MM.1S (cell line): Measurements from ENCODE around the gene OSBP2.

Experiments used
- DNase-seq: peaks from one replicate; pipeline ENCODE4 v3.0.0-alpha.2; 2015
- H2AFZ ChIP-seq: fragments of 300-600 bp; sonication (generic); 2 replicates; pipeline ENCODE4 v1.6.0; 2016; ENCODE audit warnings: antibody characterized with exemption, low read length
- H3F3A ChIP-seq: fragments of 300-600 bp; sonication (generic); 2 replicates; pipeline ENCODE4 v1.6.1; 2016; ENCODE audit warnings: mild to moderate bottlenecking, antibody characterized with exemption, low read length, moderate library complexity, mixed read lengths; ENCODE audit not compliant: insufficient read depth
- H3K27ac ChIP-seq: fragments of 300-600 bp; sonication (generic); 2 replicates; pipeline ENCODE4 v1.5.1; 2016; ENCODE audit warnings: mild to moderate bottlenecking, low read length
- H3K27me3 ChIP-seq: fragments of 300-600 bp; sonication (generic); replicated peaks from 2 replicates; pipeline ENCODE4 v1.6.0; 2016; ENCODE audit warnings: low read length; ENCODE audit not compliant: insufficient read depth
- H3K36me3 ChIP-seq: fragments of 300-600 bp; sonication (generic); replicated peaks from 2 replicates; pipeline ENCODE4 v1.6.1; 2016; ENCODE audit warnings: mild to moderate bottlenecking, low read length, mixed read lengths; ENCODE audit not compliant: insufficient read depth
- H3K4me1 ChIP-seq: fragments of 300-600 bp; sonication (generic); 2 replicates; pipeline ENCODE4 v1.6.1; 2016; ENCODE audit warnings: low read length, mixed read lengths
- H3K4me2 ChIP-seq: fragments of 300-600 bp; sonication (generic); 2 replicates; pipeline ENCODE4 v1.6.0; 2016; ENCODE audit warnings: low read depth, low read length
- H3K4me3 ChIP-seq: fragments of 300-600 bp; sonication (generic); 2 replicates; pipeline ENCODE4 v1.5.1; 2016; ENCODE audit warnings: low read length, mixed read lengths
- H3K79me2 ChIP-seq: fragments of 300-600 bp; sonication (generic); 2 replicates; pipeline ENCODE4 v1.6.1; 2016; ENCODE audit warnings: mixed run types, low read length, mixed read lengths
- H3K9ac ChIP-seq: fragments of 300-600 bp; sonication (generic); 2 replicates; pipeline ENCODE4 v1.6.1; 2016; ENCODE audit warnings: low read length, mixed read lengths
- H3K9me2 ChIP-seq: fragments of 300-600 bp; sonication (generic); replicated peaks from 2 replicates; pipeline ENCODE4 v1.6.1; 2016; ENCODE audit warnings: mild to moderate bottlenecking, low read length, mixed read lengths; ENCODE audit not compliant: insufficient read depth
- H3K9me3 ChIP-seq: fragments of 300-600 bp; sonication (generic); replicated peaks from 2 replicates; pipeline ENCODE4 v1.6.1; 2016; ENCODE audit warnings: mild to moderate bottlenecking, low read length, mixed read lengths; ENCODE audit not compliant: insufficient read depth
- H4K20me1 ChIP-seq: fragments of 300-600 bp; sonication (generic); 2 replicates; pipeline ENCODE4 v1.6.1; 2016; ENCODE audit warnings: mild to moderate bottlenecking, low read length, moderate library complexity, mixed read lengths; ENCODE audit not compliant: insufficient read depth
- EZH2 ChIP-seq: fragments of 300-600 bp; sonication (generic); optimal IDR thresholded peaks from 2 replicates; pipeline ENCODE3; 2017; ENCODE audit warnings: low read depth, mild to moderate bottlenecking, antibody characterized with exemption, low read length, mixed read lengths
- EZH2phosphoT487 ChIP-seq: fragments of 300-600 bp; sonication (generic); IDR thresholded peaks from 2 replicates; pipeline ENCODE4 v1.6.1; 2018; ENCODE audit warnings: antibody characterized with exemption, low read length
- TF ChIP-seq, protein P1 (sequence below): fragments of 300-600 bp; sonication (generic); IDR thresholded peaks from 2 replicates; pipeline ENCODE4 v1.5.1; 2016; ENCODE audit warnings: antibody characterized with exemption, low read length, mixed read lengths

Gene OSBP2

GRCh38 chr22:30742291-30743256 is 47.9 kb downstream of the OSBP2 start:
- Histone ChIP-seq H3K4me2 (no peak overlapping the region), H3K27ac (no peak overlapping the region), H3K9me2 (no peaks in the 10 kb centered on the region), H3F3A (peaks cover 3% of the 10 kb centered on the region; the same call in 1 of the 2 replicates), H3K9ac (no peak overlapping the region), H3K9me3 (no peaks in the 10 kb centered on the region), H3K4me3 (no peak overlapping the region), H3K4me1 (peaks cover 11% of the 10 kb centered on the region; the same call in 1 of the 2 replicates), H3K36me3 (no peaks in the 10 kb centered on the region), H2AFZ (no peak overlapping the region), H4K20me1 (no peaks in the 10 kb centered on the region), H3K27me3 (no peaks in the 10 kb centered on the region), H3K79me2 (no peaks in the 10 kb centered on the region)
- no peak for TF ChIP-seq EZH2phosphoT487
- no peak for DNase-seq

GRCh38 chr22:30743257-30744020 is 48.8 kb downstream of the OSBP2 start:
- no peaks in the 10 kb centered on the region for H3K9me3 ChIP-seq
- H3F3A ChIP-seq = peaks cover 3% of the 10 kb centered on the region; the same call in 1 of the 2 replicates
- DNase-seq = no peak
- no peak overlapping the region for H3K9ac ChIP-seq
- no peak overlapping the region for H3K4me2 ChIP-seq
- TF ChIP-seq EZH2phosphoT487 (no peak), EZH2 (no peak)
- TF ChIP-seq, protein P1, sequence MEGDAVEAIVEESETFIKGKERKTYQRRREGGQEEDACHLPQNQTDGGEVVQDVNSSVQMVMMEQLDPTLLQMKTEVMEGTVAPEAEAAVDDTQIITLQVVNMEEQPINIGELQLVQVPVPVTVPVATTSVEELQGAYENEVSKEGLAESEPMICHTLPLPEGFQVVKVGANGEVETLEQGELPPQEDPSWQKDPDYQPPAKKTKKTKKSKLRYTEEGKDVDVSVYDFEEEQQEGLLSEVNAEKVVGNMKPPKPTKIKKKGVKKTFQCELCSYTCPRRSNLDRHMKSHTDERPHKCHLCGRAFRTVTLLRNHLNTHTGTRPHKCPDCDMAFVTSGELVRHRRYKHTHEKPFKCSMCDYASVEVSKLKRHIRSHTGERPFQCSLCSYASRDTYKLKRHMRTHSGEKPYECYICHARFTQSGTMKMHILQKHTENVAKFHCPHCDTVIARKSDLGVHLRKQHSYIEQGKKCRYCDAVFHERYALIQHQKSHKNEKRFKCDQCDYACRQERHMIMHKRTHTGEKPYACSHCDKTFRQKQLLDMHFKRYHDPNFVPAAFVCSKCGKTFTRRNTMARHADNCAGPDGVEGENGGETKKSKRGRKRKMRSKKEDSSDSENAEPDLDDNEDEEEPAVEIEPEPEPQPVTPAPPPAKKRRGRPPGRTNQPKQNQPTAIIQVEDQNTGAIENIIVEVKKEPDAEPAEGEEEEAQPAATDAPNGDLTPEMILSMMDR = no peak
- H3K27me3 ChIP-seq = no peaks in the 10 kb centered on the region
- no peaks in the 10 kb centered on the region for H3K79me2 ChIP-seq
- no peak overlapping the region for H3K4me3 ChIP-seq
- H3K36me3 ChIP-seq = no peaks in the 10 kb centered on the region
- H3K4me1 ChIP-seq = peaks cover 11% of the 10 kb centered on the region; the same call in 1 of the 2 replicates
- H3K27ac ChIP-seq = no peak overlapping the region
- H4K20me1 ChIP-seq = no peaks in the 10 kb centered on the region
- H3K9me2 ChIP-seq = no peaks in the 10 kb centered on the region
- H2AFZ ChIP-seq = no peak overlapping the region

- Histone ChIP-seq H2AFZ (no peak overlapping the region), H3K4me2 (no peak overlapping the region), H3K4me1 (peaks cover 11% of the 10 kb centered on the region; the same call in 1 of the 2 replicates), H3K4me3 (no peak overlapping the region), H3K36me3 (no peaks in the 10 kb centered on the region), H3K9me2 (no peaks in the 10 kb centered on the region), H3K79me2 (no peaks in the 10 kb centered on the region), H3K27me3 (no peaks in the 10 kb centered on the region), H4K20me1 (no peaks in the 10 kb centered on the region), H3K9ac (no peak overlapping the region), H3K27ac (no peak overlapping the region), H3F3A (peaks cover 3% of the 10 kb centered on the region; the same call in 1 of the 2 replicates), H3K9me3 (no peaks in the 10 kb centered on the region)
- DNase-seq = no peak
- TF ChIP-seq, protein P1 = no peak
- TF ChIP-seq EZH2 (no peak), EZH2phosphoT487 (no peak)
These were observed 49.5 kb downstream of the OSBP2 start for GRCh38 chr22:30744224-30744623.
